NOMO-1 treated with DMSO at 0.1 percent for 48 hours (cell line): ENCODE data around the gene ACTN3.
"Not testable (repeated sequence)": the region's sequence is repeated elsewhere in the genome, so short reads cannot be mapped to it uniquely, and the experiment has no call there.

ENCODE experiments used
- DNase-seq: peaks from one replicate; lab custom pipeline; 2025; ENCODE audit not compliant: unreplicated experiment; lab: John Stamatoyannopoulos, UW

Gene ACTN3

DNA sequence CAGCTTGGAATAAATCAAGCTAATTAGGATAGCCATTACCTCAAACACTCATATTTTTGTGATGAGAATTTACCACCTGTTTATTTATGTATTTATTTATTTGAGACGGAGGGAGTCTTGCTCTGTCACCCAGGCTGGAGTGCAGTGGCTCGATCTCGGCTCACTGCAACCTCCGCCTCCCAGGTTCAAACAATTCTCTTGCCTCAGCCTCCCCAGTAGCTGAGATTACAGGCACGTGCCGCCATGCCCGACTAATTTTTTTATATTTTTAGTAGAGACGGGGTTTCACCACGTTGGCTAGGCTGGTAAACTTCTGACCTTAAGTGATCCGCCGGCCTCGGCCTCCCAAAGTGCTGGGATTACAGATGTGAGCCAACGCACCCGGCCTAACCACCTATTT is 1.8 kb upstream of the ACTN3 start:
- not testable (repeated sequence) for DNase-seq

DNA sequence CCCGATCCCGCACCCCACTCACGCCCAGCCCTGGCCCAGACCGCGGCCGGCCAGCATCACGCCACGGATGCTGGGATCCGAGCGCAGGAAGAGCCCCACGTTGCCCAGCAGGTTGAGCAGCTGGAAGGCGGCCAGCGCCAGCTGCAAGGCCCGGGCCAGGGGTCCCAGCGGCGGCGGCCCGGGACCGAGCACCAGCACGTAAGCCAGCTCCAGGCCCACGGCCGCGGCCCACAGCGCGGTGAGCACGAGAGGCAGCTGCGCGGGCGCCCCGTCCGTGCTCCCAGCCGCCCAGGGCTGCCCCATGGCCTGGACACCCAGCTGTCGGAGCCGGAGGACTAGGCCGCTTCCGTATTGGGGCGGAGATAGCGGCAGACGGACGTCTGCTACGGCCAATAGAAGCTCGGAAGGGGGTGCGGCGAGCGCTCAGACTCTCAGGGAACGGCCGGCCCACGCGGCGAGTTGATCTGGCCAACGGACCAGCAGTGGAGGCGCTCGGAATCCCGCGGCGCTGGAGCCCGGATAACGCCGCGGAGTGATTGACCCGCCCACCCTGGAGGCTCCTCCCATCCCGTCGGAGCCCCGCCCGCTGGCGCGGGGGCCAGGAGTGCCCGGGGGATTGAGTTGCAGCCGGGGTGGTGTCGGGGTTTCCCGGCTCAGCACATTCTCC is 869 bp upstream of the ACTN3 start, which contains the start of gene ZDHHC24:
TSS of gene ZDHHC24 (minus strand) at position 348 of the 667 bp plus-strand sequence. CDS start at position 303, 45 bp downstream.
- peak; percentile 98 for DNase-seq

DNA sequence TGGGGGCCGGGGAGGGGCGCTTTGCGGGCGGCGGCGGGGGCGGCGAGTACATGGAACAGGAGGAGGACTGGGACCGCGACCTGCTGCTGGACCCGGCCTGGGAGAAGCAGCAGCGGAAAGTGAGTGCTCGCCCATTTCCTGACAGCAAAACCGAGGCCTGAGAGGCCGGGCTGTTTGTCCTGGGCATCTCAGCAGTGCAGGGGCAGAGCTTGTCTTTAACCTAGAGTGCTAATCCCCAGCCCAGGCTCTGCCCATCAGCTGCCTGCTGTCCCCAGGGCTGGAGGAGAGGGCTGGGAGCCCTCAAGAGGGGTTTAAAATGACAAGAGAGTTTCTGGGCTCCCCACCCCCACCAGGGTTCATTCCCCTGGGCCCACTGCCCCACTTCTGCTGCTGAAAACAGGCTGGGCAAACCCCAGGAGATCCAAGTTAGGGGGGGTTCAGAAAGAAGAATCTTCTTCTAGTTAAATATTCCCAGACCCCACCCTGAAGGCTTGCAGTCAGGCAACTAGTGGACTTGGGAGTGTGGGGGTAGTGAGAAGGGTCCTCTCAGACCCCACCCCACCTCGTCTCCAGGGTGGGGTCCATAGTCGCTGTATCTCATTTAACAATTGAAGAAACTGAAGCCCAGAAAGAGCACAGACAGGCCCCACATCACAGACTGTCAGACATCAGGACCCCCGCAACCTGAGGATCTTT is 411 bp downstream of the ACTN3 start:
- DNase-seq, result no peak

DNA sequence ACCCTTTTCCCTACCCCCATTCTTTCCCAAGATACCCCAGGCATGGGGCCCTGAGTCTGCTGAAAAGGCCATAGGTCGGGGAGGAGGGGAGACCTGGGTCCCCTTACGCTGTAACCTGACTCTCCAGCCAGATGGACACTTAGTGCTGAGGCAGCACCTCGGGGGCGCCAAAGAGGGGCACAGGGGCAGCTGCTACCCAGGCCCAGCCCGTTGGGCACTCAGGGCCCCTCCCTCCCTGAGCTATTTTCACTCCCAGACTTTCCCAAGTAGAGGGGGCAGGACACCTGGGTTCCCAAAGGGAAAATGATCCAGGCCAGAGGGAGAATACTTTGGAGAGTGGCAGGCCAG is 933 bp downstream of the ACTN3 start:
- no peak for DNase-seq

DNA sequence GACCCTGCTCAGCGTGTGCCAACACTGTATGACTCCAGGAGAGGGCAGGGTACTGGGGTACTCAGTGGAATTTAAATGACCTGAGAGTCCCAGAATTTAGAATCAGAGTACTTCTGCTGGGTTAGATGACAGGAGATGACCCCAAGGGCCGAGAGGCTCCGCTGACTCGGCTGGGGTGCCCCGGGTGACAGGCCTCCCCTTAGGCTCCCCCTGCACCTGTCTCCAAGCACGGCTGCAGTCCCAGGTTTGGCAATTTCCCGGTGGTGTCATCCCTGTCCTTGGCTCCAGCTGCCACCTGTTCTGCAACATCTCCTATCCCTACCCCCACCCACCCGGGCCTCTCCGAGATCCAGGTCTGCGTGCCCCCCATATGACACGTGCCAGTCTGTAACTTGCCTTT is 1.3 kb downstream of the ACTN3 start:
- no peak for DNase-seq

DNA sequence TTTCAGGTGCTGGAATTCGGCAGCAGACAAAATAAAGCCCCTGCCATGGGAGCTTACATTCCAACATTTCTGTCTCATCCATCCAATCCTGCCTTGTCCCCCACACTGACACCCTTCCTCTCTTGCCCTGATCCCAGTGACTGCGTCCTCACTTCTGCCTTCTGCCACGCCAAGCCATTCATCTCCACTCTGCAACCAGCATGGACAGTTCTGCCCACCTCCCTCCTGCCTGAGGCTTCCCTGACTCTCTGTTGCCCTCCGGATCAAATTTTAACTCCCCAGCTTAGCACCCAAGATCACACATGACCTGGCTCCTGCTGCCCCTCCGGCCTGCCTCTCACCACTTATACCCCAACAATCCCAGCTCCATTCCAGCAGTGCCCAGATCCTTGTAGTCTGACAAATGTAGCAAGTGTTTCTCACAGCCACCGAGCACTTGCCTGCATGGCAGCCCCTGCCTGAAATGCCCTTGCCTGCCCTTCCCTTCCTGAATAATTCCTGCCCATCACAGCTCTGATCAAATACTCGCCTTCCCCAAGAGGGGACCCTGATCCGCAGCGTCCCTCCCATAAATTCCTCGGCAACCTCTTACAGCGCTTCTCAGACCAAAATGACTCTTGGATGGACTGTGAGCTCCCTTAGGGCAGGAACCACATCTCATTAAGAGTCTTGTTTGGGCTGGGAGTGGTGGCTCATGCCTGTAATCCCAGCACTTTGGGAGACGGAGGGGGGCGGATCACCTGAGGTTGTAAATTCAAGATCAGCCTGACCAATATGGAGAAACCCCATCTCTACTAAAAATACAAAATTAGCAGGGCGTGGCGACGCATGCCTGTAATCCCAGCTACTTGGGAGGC is 2.3 kb downstream of the ACTN3 start:
- no peak for DNase-seq

DNA sequence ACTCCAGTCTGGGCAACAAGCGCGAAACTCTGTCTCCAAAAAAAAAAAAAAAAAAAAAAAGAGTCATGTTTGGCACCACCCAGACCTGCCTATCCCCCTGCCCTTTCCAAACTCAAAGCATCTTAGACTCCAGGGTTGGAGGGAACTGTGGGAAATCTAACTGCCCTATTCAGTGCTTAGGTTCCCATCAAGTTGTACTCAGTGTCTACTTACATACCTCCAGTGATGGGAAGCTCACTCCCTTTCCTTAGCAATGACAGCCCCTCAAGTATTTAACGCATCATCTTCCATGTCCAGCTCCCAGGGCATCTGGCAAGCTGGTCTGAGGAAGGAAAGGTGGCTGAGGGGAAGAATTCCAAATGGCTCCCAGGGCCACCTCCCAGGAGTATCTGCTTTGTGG is 3.0 kb downstream of the ACTN3 start:
- no peak for DNase-seq

DNA sequence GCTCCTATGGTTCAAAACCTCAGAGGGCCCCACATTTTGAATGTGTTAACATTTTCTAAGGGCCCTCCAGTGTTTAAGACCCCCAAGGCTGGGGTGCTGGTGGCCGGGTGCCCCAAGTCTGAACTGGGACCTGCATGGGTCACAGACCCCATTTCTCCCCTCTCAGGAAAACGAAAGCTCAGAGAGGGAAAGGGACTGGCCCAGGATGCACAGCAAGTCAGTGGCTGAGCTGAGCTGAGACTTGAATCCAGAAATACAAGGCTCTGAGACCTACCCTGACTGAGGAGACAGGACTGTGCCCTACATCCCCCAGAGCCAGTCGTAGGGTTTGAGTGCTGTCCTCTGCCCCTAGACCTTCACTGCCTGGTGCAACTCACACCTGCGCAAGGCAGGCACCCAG is 4.2 kb downstream of the ACTN3 start:
- DNase-seq, result no peak

DNA sequence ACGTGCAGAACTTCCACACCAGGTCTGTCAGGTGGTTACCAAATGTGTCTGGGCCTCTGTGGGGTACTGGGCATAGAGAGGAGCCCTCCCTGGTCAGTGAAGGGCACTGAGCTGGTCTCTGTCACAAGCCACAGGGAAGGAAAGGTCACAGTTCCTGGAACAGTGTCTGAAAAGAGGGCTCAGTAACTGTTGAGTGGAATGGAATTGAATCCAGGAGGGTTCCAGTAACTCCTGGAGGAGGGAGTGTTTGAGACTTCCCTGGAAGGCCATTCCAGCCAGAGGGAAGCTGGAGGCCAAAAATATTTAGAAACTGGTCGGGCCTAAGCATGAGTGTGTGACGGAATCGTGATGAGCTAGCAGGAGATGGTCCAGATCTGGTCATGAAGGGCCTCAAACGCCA is 7.9 kb downstream of the ACTN3 start:
- DNase-seq, result no peak

DNA sequence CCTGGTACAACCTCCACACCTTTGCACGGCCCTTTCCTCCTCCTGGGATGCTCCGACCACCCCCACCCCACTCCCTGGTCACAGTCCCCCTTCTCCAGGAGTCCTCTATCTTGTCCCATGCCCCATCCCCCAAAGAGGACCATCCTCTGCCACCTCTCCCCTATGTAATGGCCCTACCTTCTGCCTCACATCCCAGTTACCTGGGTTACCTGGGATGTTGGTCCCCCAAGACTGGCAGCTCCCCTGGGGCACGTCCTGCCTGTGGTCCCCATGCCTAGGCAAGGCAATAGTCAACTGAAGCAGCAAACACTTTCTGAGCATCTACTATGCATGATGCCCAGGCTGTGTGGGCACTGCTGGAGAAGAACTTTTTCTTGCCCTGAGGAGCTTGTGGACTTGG is 8.7 kb downstream of the ACTN3 start:
- DNase-seq, result no peak

DNA sequence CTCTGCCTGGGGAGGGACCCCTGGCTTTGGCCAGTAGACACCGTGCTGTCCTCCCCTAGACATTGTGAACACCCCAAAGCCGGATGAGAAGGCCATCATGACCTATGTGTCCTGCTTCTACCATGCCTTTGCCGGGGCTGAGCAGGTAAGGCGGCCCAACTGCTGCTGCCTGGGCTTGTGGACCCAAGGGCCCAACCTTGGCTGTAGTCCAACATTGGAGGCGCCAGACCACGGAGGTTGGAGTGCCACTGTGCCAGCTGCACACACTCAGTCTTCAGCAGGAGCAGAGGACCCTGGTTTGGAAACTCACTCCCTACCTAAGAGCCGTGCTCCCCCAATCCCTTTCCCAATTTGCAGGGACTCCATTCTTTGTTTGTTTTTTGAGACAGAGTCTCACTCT is 9.4 kb downstream of the ACTN3 start:
- no peak for DNase-seq

DNA sequence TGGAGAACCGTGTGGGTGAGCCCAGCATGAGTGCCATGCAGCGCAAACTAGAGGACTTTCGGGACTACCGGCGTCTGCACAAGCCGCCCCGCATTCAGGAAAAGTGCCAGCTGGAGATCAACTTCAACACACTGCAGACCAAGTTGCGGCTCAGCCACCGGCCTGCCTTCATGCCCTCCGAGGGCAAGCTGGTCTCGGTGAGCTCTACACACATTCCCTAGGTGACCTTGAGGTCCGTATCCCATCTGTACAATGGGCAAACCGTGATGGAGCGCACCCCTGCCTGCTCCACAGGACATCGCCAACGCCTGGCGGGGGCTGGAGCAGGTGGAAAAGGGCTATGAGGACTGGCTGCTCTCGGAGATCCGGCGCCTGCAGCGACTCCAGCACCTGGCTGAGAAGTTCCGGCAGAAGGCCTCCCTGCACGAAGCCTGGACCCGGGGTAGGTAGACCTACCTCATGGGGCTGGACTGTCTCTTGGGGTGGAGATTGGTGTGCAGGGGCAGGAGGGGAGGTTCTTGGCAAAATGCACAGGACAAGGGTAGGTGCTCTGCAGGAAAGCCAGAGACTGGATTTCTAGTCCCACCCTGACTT is 11.1 kb downstream of the ACTN3 start:
- DNase-seq, result no peak

DNA sequence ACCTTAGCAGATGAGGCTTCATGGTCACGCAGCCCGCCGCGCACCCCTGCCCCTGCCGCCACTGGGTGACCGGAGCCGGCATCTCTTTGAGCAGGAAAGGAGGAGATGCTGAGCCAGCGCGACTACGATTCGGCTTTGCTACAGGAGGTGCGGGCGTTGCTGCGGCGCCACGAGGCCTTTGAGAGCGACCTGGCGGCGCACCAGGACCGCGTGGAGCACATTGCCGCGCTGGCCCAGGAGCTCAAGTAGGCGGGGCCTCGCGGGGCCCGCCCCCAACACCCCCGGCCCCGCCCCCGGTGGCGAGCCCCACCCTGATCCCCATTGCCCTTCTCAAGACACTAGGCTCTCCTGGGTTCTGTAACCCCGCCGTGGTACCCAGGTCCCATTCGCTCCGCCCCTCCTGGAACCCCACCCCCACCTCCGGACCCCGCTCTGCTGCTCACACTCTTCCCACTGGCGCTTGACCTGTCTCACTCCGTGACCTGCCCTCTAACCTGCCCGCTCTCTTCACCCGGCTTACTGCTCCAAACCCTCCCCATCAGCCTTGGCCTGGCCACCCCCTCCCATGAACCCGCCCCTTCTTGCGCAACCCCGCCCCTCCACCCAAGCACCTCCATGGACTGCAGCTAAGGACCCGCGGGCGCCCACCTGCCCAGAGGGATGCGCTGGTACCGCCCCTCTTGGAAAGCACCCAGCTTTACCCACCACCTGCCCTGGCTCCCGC is 12.6 kb downstream of the ACTN3 start:
- DNase-seq, result no peak

DNA sequence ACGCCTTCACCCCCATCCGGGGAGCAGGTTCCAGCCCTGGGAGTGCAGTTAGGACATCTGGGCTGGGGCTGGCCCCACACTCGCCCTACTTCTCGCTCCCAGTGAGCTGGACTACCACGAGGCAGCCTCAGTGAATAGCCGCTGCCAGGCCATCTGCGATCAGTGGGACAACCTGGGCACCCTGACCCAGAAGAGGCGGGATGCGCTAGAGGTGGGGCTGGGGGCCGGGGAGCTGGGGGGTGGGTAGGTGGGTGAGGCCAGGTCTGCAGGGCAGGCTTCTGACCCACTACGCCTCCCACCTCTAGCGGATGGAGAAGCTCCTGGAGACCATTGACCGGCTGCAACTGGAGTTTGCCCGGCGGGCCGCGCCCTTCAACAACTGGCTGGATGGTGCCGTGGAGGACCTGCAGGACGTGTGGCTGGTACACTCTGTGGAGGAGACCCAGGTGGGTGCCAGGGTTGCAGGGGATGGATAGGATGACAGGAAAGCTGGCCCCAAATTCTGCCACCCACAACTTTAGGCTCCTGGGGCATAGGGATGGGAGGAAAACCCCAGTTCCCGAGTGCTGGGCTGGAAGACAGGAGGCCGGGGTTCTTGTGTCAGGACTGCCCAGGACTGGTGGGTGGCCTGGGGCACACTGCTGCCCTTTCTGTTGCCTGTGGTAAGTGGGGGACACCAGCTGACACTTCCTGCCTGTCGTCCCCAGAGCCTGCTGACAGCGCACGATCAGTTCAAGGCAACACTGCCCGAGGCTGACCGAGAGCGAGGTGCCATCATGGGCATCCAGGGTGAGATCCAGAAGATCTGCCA is 13.4 kb downstream of the ACTN3 start:
- no peak for DNase-seq

DNA sequence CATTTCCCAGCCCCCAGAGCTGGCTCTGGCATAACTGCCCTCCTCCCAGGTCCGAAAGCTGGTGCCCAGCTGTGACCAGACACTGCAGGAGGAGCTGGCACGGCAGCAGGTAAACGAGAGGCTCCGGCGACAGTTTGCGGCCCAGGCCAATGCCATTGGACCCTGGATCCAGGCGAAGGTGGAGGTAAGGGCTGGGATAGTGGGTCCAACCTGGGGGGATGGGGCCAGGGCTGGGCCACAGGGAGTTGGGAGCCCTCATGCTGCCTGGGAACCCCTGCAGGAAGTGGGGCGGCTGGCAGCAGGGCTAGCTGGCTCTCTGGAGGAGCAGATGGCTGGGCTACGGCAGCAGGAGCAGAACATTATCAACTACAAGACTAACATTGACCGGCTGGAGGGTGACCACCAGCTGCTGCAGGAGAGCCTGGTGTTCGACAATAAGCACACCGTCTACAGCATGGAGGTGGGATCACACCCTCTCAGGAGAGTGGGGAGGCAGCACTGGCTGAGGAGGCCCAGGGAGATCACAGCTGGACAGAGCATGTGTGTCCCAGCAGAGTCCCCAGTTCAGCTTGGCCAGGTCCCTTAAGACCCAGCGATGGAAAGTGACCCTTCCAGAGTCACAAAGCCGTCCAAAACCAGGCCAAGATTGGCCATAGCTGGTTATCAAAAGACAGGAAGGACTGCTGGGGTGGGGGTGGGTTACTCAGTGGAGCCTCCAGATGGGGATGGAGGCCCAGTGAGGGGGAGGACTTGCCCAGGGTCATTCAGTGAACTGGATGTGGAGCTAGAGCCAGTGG is 14.7 kb downstream of the ACTN3 start:
- DNase-seq, result no peak

DNA sequence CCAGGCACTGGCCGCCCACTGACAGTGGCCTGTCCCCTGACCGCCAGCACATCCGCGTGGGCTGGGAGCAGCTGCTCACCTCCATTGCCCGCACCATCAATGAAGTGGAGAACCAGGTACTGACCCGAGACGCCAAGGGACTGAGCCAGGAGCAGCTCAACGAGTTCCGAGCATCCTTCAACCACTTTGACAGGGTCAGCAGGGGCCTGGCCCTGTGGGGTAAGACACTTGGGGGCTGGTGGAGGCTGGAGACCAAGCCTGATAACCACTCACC is 15.2 kb downstream of the ACTN3 start:
- no peak for DNase-seq

DNA sequence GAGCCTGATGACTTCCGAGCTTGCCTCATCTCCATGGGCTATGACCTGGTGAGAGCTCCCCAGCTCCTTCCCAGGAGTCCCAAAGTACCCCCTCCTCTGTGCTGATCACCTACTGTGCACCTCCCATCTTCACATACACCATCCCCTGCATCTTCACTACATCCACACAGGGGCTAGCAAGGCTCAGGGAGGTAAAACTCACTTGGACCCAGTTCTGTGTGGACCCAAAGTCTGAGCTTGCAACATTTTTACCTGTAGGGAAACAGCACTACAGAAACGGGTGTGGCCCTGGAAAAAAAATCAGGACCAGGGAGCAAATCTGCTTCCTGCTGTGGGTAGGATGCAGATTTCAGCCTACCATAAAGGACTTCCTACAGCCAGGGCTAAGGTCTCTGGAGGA is 15.6 kb downstream of the ACTN3 start:
- DNase-seq, result no peak

DNA sequence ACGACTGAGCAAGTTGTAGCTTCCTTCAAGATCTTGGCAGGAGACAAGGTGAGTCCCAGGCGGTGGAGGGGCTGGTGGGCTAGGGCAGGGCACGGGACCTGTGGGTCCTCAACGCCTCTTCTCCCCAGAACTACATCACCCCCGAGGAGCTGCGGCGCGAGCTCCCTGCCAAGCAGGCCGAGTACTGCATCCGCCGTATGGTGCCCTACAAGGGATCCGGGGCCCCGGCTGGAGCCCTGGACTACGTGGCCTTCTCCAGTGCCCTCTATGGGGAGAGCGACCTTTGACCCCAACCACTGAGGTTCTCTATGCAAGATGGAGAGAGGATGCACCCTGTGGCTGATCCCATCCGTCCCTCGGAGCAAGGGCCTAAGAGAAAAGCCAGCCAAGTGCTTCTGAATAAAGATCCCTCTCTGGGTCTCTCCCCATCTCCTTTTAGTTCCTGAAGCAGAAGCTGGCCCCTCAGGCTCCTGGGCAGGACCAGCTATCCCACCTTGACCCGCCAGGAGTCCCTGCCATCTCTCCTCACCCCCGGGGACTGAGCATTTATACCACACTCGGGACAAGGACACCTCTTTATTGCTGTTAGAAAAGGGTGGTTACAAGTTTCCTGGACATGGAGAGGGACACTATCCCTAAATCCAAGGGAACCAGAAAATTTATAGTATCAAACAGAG is 16.3 kb downstream of the ACTN3 start:
- DNase-seq, result no peak

DNA sequence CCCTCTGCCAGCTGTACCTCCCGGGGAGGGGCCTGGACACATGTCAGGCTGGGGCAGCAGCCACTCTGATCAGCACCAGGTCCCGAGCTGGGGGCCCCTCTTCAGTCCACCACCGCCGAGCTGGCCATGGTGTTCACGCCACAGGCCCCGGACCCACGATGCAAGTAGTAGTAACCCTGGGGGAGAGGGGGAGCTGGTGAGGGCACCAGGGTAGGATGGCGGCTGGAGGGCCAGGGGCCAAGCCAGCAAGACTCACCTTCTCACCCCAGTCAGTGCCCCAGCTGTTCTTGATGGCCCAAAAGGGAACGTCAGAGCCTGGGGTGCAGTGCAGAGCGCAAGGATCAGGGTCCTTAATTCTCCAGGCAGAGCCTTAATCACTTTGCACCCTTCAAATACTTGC is 17.1 kb downstream of the ACTN3 start:
- no peak for DNase-seq
